Gastrocnemius medialis (tissue), 4 donors: ENCODE data around the gene APBB1. TPM values are rescaled to one million over a fixed set of nuclear protein-coding genes. Genes with fewer than 3 reads are reported as not detected.

Source experiments
- ATAC-seq, 2 donors: fragments of 150-250 bp; one replicate each; pipeline ENCODE4 v1.9.1; 2016
- DNase-seq, 2 donors: peaks; one replicate each; pipeline ENCODE4 v3.0.0-alpha.2; 2019
- H3K27ac ChIP-seq, 4 donors: fragments of 200-600 bp; sonication (generic); 1 replicate in 1 of 4; 2 replicates in 3 of 4; pipeline ENCODE4 v1.5.1; 2016 to 2018; ENCODE audit warnings: mild to moderate bottlenecking in 2 of 4, moderate library complexity in 1 of 4
- H3K27me3 ChIP-seq, 3 donors: fragments of 200-600 bp; sonication (generic) in 2 of 3; 1 replicate in 1 of 3; 2 replicates in 2 of 3; pipeline versions ENCODE4 v1.5.1 to v1.6.0; 2016 to 2019; ENCODE audit warnings: mild to moderate bottlenecking in 1 of 3, moderate library complexity in 1 of 3
- H3K36me3 ChIP-seq, 2 donors: fragments of 200-600 bp; sonication (generic) in 1 of 2; one replicate each; pipeline ENCODE4 v1.5.1; 2017 to 2018
- H3K4me1 ChIP-seq, 2 donors: fragments of 200-600 bp; sonication (generic) in 1 of 2; one replicate each; pipeline ENCODE4 v1.5.1; 2016 to 2017; ENCODE audit warnings: mild to moderate bottlenecking in 2 of 2
- H3K4me3 ChIP-seq, 4 donors: fragments of 200-600 bp; sonication (generic) in 3 of 4; 1 replicate in 1 of 4; 2 replicates in 3 of 4; pipeline ENCODE4 v1.5.1; 2016 to 2019; ENCODE audit warnings: mild to moderate bottlenecking in 2 of 4
- H3K9me3 ChIP-seq, 3 donors: fragments of 200-600 bp; sonication (generic) in 2 of 3; 1 replicate in 1 of 3; 2 replicates in 2 of 3; pipeline ENCODE4 v1.5.1; 2016 to 2019
- CTCF ChIP-seq, 5 experiments: fragments of 450-650 bp in 3 of 5; fragments of 200-600 bp in 2 of 5; sonication (generic) in 2 of 5; IDR thresholded peaks in 4 of 5; conservative IDR thresholded peaks in 1 of 5; 1 replicate in 4 of 5; 2 replicates in 1 of 5; pipeline ENCODE4 v1.5.1; 2016 to 2019; ENCODE audit warnings: antibody characterized with exemption in 5 of 5, mild to moderate bottlenecking in 3 of 5, moderate library complexity in 3 of 5
- POLR2A ChIP-seq, 2 donors: fragments of 450-650 bp; IDR thresholded peaks; one replicate each; pipeline ENCODE4 v1.6.1; 2017; ENCODE audit warnings: antibody characterized with exemption in 2 of 2, mild to moderate bottlenecking in 2 of 2, moderate library complexity in 2 of 2
- in situ Hi-C, 4 donors: fragments of 200-750 bp; cut with MboI; loops; one replicate each; pipeline versions ENCODE4 v1.15.0 to v1.8.0; 2017; ENCODE audit warnings: low sequenced_read_pairs in 4 of 4
- intact Hi-C: fragments of 100-400 bp; cut with DNase I; formaldehyde crosslinking; loops from one replicate; pipeline ENCODE4 v1.15.1; 2023; ENCODE audit warnings: low total_unique reads
- total RNA-seq, 4 donors: library from RNA; depleted of rRNA; stranded (reverse); fragments of >200 nt; gene quantifications; one replicate each; pipeline versions ENCODE4 v1.1.0 to v1.2.3, GENCODE V29; 2016

The APBB1 gene
- total RNA-seq, 4 donors from 2014 or later: 18.5 to 49.2 (median 46.2) TPM

- H3K4me1 ChIP-seq: no peaks in the 10 kb centered on the region
- H3K9me3 ChIP-seq: no peaks in the 10 kb centered on the region
- H3K36me3 ChIP-seq: peaks cover 0 to 56% of the 10 kb centered on the region in 2 donors
- no peak overlapping the region for H3K4me3 ChIP-seq
- intact Hi-C loops: no loop called here
- no peak for ATAC-seq
- no peak for DNase-seq
- no peak overlapping the region for H3K27ac ChIP-seq
- H3K27me3 ChIP-seq: no peaks in the 10 kb centered on the region
- no peak for TF ChIP-seq CTCF (IDR thresholded peaks at IDR 0.05 in 4 of 5, conservative IDR thresholded peaks at IDR 0.05 in 1 of 5)
- no peak for TF ChIP-seq POLR2A (IDR thresholded peaks at IDR 0.05)
- in situ Hi-C loops: loop anchor here in 1 of 4 donors (10.0 kb wide), 1 partner anchor 74 kb away; no protein-coding TSS in a partner anchor
Observed at GRCh38 chr11:6448574-6448973, 29.7 kb upstream of the APBB1 start.

GRCh38 chr11:6443269-6444003 lies 24.5 kb upstream of the APBB1 start:
- Histone ChIP-seq H3K27me3 (no peaks in the 10 kb centered on the region), H3K4me1 (no peaks in the 10 kb centered on the region), H3K4me3 (no peak overlapping the region), H3K9me3 (no peaks in the 10 kb centered on the region), H3K27ac (no peak overlapping the region), H3K36me3 (peaks cover 0 to 8% of the 10 kb centered on the region in 2 donors)
- in situ Hi-C loops (loop anchor here (5.0 to 10.0 kb wide), 2 partner anchors 66 to 69 kb away; no protein-coding TSS in a partner anchor), intact Hi-C loops (loop anchor here (1.0 to 5.0 kb wide), 3 partner anchors 25 to 64 kb away; partner anchors contain the start of gene APBB1)
- TF ChIP-seq POLR2A (IDR thresholded peaks at IDR 0.05) (no peak), CTCF (IDR thresholded peaks at IDR 0.05 in 4 of 5, conservative IDR thresholded peaks at IDR 0.05 in 1 of 5) (peak; percentile 62 to 81 (median 71))
- DNase-seq (peak; percentile 10 to 33), ATAC-seq (peak; percentile 50 to 88)

GRCh38 chr11:6442441-6442840 lies 23.5 kb upstream of the APBB1 start:
- DNase-seq (no peak), ATAC-seq (no peak)
- Histone ChIP-seq H3K27me3 (no peaks in the 10 kb centered on the region), H3K4me3 (no peak overlapping the region), H3K9me3 (no peaks in the 10 kb centered on the region), H3K36me3 (no peaks in the 10 kb centered on the region), H3K4me1 (no peaks in the 10 kb centered on the region), H3K27ac (no peak overlapping the region)
- intact Hi-C loops: loop anchor here (2.0 to 5.0 kb wide), 2 partner anchors 24 to 60 kb away; partner anchors contain the start of gene APBB1
- TF ChIP-seq CTCF (IDR thresholded peaks at IDR 0.05 in 4 of 5, conservative IDR thresholded peaks at IDR 0.05 in 1 of 5) (no peak), POLR2A (IDR thresholded peaks at IDR 0.05) (no peak)
- in situ Hi-C loops: loop anchor here (5.0 to 10.0 kb wide), 2 partner anchors 65 to 68 kb away; no protein-coding TSS in a partner anchor

- no peak for ATAC-seq
- H3K27ac ChIP-seq: no peak within 1 kb of the TSS
- H3K36me3 ChIP-seq: no peaks in the 10 kb centered on the region
- no peaks in the 10 kb centered on the region for H3K27me3 ChIP-seq
- H3K9me3 ChIP-seq: no peaks in the 10 kb centered on the region
- no peak within 1 kb of the TSS for H3K4me3 ChIP-seq
- in situ Hi-C loops: loop anchor here (5.0 to 10.0 kb wide), 2 partner anchors 64 to 66 kb away; no protein-coding TSS in a partner anchor
- intact Hi-C loops: loop anchor here (5.0 kb wide), 1 partner anchor 61 kb away; no protein-coding TSS in a partner anchor
- H3K4me1 ChIP-seq: no peaks in the 10 kb centered on the region
- TF ChIP-seq CTCF (IDR thresholded peaks at IDR 0.05 in 4 of 5, conservative IDR thresholded peaks at IDR 0.05 in 1 of 5): no peak
- no peak for TF ChIP-seq POLR2A (IDR thresholded peaks at IDR 0.05)
- DNase-seq: no peak
Observed at GRCh38 chr11:6440906-6441358, 22.0 kb upstream of the APBB1 start, which contains the start of gene HPX. TSS of gene HPX (minus strand) at chr11:6440987. CDS start at chr11:6440963, 24 bp downstream.
